Measurements from ENCODE around the gene IVNS1ABP.

The IVNS1ABP gene

DNA sequence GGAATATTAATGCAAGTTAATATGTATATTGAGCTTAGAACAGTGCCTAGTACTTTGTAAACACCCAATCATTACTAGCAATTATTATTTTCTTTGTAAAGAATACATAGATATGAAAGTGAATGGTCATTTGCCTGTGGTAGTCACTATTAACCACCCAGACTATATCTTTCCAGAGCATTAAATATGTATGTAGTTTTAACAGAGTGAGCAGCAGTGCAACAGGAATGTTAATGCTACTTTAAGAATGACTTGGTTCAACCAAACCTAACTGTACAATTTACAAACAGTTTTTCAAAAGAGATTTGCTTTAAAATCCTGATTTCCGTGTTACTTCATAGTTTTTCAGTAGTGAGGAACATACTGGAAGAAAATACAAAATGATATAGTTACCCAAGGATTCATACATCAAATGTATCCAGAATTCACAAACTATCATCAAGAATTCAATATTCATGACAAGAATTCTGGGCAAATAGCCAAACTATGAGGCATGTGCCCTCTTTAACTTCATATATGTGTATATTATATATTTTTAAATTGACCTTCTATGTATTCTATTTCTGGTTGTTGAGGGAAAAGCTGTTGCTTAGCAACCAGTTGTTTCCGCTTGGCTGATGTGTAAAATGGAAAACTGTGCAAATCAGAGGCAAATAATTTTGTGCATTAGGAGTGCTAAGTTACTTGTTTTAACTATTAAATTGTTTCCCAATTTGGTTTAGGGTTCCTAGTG is 34.9 kb upstream of the IVNS1ABP start:
- no peak overlapping the region for H3K27ac ChIP-seq

DNA sequence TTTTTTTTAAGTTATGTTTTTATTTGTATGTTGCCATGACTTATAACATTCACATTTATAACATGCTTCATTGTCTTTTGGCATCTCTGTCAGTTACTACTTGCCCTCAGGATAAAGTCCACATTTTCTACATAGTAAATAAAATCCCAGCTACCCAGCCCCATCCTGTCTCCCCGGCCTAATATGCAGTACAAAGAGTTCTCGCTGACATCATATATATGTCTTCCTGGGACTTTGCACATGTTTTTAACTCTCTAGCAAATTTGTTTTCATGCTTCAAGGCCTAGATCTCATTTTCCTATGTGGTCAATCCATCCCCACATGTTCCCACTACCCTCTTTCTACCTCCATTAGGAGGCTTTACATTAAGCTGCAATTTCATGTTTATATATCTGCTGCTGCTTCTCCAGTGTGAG is 33.0 kb upstream of the IVNS1ABP start:
- H3K27ac ChIP-seq = no peak overlapping the region

More for the DNA sequence above, 34.9 kb upstream of the IVNS1ABP start:
- TF ChIP-seq CTCF (conservative IDR thresholded peaks at IDR 0.05) (no peak), ZFX (IDR thresholded peaks at IDR 0.05) (no peak)

GRCh38 chr1:185349556-185349955 is 32.5 kb upstream of the IVNS1ABP start:
- TF ChIP-seq ZFX (IDR thresholded peaks at IDR 0.05) (no peak), CTCF (conservative IDR thresholded peaks at IDR 0.05) (no peak)
- H3K27ac ChIP-seq = no peak overlapping the region

More for the DNA sequence above, 33.0 kb upstream of the IVNS1ABP start:
- TF ChIP-seq ZFX (IDR thresholded peaks at IDR 0.05) (no peak), CTCF (conservative IDR thresholded peaks at IDR 0.05) (no peak)

- TF ChIP-seq CTCF (conservative IDR thresholded peaks at IDR 0.05) (no peak), ZFX (IDR thresholded peaks at IDR 0.05) (no peak)
- no peak overlapping the region for H3K27ac ChIP-seq
These were observed 31.9 kb upstream of the IVNS1ABP start for GRCh38 chr1:185348985-185349384.

- TF ChIP-seq ZFX (IDR thresholded peaks at IDR 0.05) (no peak), CTCF (conservative IDR thresholded peaks at IDR 0.05) (no peak)
- H3K27ac ChIP-seq = no peak overlapping the region
These were observed 31.3 kb upstream of the IVNS1ABP start for GRCh38 chr1:185348296-185348695.

DNA sequence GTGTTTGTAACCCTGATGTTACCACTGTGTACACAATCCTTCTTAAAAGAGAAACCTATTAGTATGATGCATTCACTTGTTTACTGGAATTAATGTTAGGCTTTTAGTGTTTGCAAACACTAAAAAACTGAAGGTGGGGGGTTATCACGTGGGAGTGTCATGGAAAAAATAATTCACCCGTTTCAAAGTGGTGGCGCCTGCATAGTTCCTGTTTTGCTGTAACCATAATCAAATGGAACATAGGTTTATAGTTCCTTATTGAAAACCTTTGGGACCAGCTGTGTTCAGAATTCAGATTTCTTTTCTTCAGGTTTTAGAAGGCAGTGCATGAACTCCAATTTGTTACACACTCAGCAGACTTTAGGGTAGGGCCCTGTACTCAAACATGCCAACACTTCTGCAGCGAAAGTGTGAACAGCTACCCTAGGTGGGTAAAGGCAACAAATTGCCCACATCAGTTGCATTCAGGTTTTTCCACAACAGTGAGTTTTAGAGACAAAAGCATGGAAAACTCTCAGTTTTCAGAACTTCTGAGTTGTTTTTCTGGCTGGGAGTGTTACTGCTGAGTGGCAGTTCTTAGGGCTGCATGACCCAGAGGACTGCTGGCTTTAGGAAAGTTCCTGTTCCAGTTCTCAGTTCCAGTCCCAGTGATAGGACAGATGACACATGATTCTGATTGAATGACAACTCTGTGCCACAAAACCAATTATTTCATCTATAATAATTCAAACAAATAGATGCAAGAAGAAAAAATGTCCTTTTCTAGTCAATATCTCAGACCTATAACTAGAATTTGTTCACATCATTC is 29.1 kb upstream of the IVNS1ABP start:
- TF ChIP-seq ZFX (IDR thresholded peaks at IDR 0.05) = no peak
- TF ChIP-seq CTCF (conservative IDR thresholded peaks at IDR 0.05) = no peak
- no peak overlapping the region for H3K27ac ChIP-seq

DNA sequence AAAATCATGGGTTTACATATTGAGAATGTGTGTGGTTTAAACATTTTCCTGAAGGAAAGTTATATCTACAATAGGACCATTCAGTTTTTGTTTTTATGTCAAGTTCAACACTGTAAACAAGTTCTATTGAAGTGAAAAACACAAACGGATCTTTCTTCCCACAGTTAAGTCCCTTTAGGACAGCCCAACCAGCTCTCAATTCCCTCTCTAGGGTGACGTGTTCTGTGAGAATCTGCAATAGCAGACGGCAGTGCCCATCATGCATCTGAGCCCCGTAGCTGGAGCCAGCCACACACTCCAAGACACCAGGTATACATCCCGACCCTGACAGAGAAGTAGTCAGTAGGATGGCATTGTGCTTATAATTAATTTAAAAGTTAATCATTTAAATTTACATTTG is 26.3 kb upstream of the IVNS1ABP start:
- TF ChIP-seq ZFX (IDR thresholded peaks at IDR 0.05) (no peak), CTCF (conservative IDR thresholded peaks at IDR 0.05) (no peak)

More for the DNA sequence above, 26.3 kb upstream of the IVNS1ABP start:
- H3K27ac ChIP-seq = no peak overlapping the region

Data from C4-2B (cell line).